IMR-90 (cell line): ENCODE results near the gene TMOD1.

Experiments used
- BHLHE40 ChIP-seq: fragments of 150-350 bp; IDR thresholded peaks from 2 replicates; pipeline ENCODE4 v1.6.1; 2016; ENCODE audit warnings: mild to moderate bottlenecking, low read depth, low read length
- CEBPB ChIP-seq: IDR thresholded peaks from 2 replicates; pipeline ENCODE4 v1.6.1; 2012; ENCODE audit warnings: low read depth, low read length, improper control_type of control experiment
- POLR2A ChIP-seq: IDR thresholded peaks from 2 replicates; pipeline ENCODE4 v1.6.1; 2012; ENCODE audit warnings: mild to moderate bottlenecking, low read depth, low read length
- TF ChIP-seq, protein P1 (sequence below): conservative IDR thresholded peaks from 2 replicates; pipeline ENCODE4 v1.5.1; 2012; ENCODE audit warnings: mild to moderate bottlenecking, low read depth, low read length, improper control_type of control experiment

DNA sequence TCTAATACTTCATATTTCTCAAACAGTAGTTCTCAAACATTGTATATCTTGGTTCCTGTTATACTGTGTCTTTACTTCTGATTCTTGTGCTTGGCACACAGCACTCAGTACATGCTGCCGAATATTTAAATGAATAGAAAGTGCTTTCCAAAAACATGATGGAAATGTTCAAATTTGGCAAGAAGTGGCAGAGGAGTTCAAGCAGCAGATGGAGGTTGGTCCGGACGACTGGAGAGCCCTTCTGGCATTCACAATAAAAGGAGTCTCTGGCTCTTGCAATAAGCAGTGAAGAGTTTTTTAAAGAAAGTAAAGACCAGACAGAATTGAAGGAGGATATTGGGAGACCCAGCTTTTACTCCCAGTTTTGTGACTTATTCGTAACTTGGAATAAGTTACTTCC lies 95.4 kb downstream of the TMOD1 start:
- TF ChIP-seq, protein P1, sequence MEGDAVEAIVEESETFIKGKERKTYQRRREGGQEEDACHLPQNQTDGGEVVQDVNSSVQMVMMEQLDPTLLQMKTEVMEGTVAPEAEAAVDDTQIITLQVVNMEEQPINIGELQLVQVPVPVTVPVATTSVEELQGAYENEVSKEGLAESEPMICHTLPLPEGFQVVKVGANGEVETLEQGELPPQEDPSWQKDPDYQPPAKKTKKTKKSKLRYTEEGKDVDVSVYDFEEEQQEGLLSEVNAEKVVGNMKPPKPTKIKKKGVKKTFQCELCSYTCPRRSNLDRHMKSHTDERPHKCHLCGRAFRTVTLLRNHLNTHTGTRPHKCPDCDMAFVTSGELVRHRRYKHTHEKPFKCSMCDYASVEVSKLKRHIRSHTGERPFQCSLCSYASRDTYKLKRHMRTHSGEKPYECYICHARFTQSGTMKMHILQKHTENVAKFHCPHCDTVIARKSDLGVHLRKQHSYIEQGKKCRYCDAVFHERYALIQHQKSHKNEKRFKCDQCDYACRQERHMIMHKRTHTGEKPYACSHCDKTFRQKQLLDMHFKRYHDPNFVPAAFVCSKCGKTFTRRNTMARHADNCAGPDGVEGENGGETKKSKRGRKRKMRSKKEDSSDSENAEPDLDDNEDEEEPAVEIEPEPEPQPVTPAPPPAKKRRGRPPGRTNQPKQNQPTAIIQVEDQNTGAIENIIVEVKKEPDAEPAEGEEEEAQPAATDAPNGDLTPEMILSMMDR: no peak
- no peak for TF ChIP-seq BHLHE40
- TF ChIP-seq CEBPB: no peak
- no peak for TF ChIP-seq POLR2A
